Measurements from ENCODE around the gene STK11.

DNA sequence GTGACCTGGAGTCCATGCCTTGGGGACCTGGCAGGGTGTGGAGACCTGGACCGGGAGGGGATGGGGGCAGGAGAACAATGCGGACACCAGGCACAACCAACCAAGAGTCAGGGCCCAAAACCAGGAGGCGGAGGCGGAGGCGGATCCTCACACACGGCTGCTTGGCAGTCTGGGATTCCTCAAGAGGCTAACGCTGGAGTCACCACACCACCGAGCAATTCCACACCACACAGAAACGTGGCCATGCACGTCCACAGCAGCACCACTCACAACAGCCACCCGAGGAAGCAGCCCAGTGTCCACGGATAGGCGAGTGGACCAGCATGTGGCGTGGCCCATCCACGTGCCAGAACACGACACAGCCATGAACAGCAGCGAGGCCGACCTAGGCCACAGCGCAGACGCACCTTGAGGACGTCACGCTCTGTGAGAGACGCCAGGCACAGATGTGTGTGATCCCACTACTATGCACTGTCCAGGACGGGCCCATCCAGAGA, 49.2 kb upstream of the STK11 start:
- TF ChIP-seq, protein P1, sequence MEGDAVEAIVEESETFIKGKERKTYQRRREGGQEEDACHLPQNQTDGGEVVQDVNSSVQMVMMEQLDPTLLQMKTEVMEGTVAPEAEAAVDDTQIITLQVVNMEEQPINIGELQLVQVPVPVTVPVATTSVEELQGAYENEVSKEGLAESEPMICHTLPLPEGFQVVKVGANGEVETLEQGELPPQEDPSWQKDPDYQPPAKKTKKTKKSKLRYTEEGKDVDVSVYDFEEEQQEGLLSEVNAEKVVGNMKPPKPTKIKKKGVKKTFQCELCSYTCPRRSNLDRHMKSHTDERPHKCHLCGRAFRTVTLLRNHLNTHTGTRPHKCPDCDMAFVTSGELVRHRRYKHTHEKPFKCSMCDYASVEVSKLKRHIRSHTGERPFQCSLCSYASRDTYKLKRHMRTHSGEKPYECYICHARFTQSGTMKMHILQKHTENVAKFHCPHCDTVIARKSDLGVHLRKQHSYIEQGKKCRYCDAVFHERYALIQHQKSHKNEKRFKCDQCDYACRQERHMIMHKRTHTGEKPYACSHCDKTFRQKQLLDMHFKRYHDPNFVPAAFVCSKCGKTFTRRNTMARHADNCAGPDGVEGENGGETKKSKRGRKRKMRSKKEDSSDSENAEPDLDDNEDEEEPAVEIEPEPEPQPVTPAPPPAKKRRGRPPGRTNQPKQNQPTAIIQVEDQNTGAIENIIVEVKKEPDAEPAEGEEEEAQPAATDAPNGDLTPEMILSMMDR (IDR thresholded peaks at IDR 0.05): no peak
- no peak for TF ChIP-seq ZFX (IDR thresholded peaks at IDR 0.05; ENCODE audit: borderline replicate concordance)

Measured in 22Rv1 (cell line).